Adrenal gland (tissue), 12 donors: ENCODE measurements around the gene PTPRE. TPM values are rescaled to one million over a fixed set of nuclear protein-coding genes. Genes with fewer than 3 reads are reported as not detected.

ENCODE experiments used
- DNase-seq, 7 donors: peaks; one replicate each; pipeline ENCODE4 v3.0.0-alpha.2; 2019 to 2020
- H3K27ac ChIP-seq, 5 donors: fragments of 200-600 bp; sonication (generic) in 4 of 5; 1 replicate in 3 of 5; 2 replicates in 2 of 5; pipeline versions ENCODE4 v1.5.1 to v1.8.0; 2016 to 2020; ENCODE audit warnings: mild to moderate bottlenecking in 1 of 5
- H3K27me3 ChIP-seq: fragments of 200-600 bp; 2 replicates; pipeline ENCODE4 v1.8.0; 2021
- H3K36me3 ChIP-seq, 2 donors: fragments of 200-600 bp; replicated peaks in 1 of 2; 1 replicate in 1 of 2; 2 replicates in 1 of 2; pipeline versions ENCODE4 v1.5.1 to v1.8.0; 2018 to 2022
- H3K4me1 ChIP-seq, 2 donors: fragments of 200-600 bp; replicated peaks in 1 of 2; 1 replicate in 1 of 2; 2 replicates in 1 of 2; pipeline versions ENCODE4 v1.5.1 to v1.8.0; 2018 to 2021
- H3K4me3 ChIP-seq, 4 donors: fragments of 200-600 bp; sonication (generic) in 3 of 4; one replicate each; pipeline ENCODE4 v1.5.1; 2016 to 2018
- H3K9me3 ChIP-seq, 3 donors: fragments of 200-600 bp; sonication (generic) in 1 of 3; replicated peaks in 1 of 3; 1 replicate in 2 of 3; 2 replicates in 1 of 3; pipeline versions ENCODE4 v1.5.1 to v1.8.0; 2016 to 2021
- CTCF ChIP-seq, 6 experiments: fragments of 450-650 bp in 4 of 6; fragments of 200-600 bp in 2 of 6; sonication (generic) in 1 of 6; IDR thresholded peaks; 1 replicate in 5 of 6; 2 replicates in 1 of 6; pipeline versions ENCODE4 v1.5.1 to v1.8.0; 2016 to 2021; ENCODE audit warnings: antibody characterized with exemption in 6 of 6, mild to moderate bottlenecking in 2 of 6, moderate library complexity in 1 of 6
- POLR2A ChIP-seq, 2 donors: fragments of 450-650 bp; IDR thresholded peaks; one replicate each; pipeline ENCODE4 v1.6.1; 2017; ENCODE audit warnings: antibody characterized with exemption in 2 of 2, mild to moderate bottlenecking in 2 of 2, moderate library complexity in 1 of 2
- WGBS, 4 donors: extraction: QIAGEN DNeasy Blood & Tissue Kit in 2 of 4; methylation state at CpG; one replicate each; pipeline versions ENCODE4 v1.1.5 to v1.1.7; 2013 to 2017; 5-methylcytosine and 5-hydroxymethylcytosine counted together
- intact Hi-C, 2 donors: fragments of 100-400 bp; cut with DNase I; formaldehyde crosslinking; loops; one replicate each; pipeline versions ENCODE4 v1.14.1 to v1.15.0; 2022 to 2023
- polyA plus RNA-seq, 3 donors: library from polyadenylated mRNA; stranded (reverse); fragments of 200-250 nt in 2 of 3; fragments of 350-450 nt in 1 of 3; fragmentation: Illumina TruSeq in 1 of 3; extraction: RNeasy Lipid Tissue Mini Kit (QIAGEN cat#74804) in 1 of 3; gene quantifications; one replicate each; pipeline ENCODE4 v1.2.3, GENCODE V29; 2013 to 2014
- total RNA-seq, 9 donors: library from RNA; depleted of rRNA in 4 of 9; stranded (reverse); fragments of >200 nt in 4 of 9; fragments of 120-200 nt in 1 of 9; fragmentation: NEBNext Ultra II Directional in 1 of 9; extraction: Animal tissue kit (Norgen Biotek cat#: 25700) in 1 of 9; gene quantifications; one replicate each; pipeline versions ENCODE4 v1.1.0 to v1.2.4, GENCODE V29; 2013 to 2023
- donor health status: healthy with polysubstance abuse.
- donor health status: Bipolar disorder and iron deficiency.
- donor health status: DM: yes; HTN: yes; CAD: no.
- donor health status: DM: no; HTN: no; CAD: no.
- donor health status: DM: no; HTN: no; CAD: no.
- donor health status: DM: yes; HTN: yes; CAD: no.

The PTPRE gene
- total and polyA plus RNA-seq, 12 donors: 7.6 to 52.8 (median 41.0) TPM

DNA sequence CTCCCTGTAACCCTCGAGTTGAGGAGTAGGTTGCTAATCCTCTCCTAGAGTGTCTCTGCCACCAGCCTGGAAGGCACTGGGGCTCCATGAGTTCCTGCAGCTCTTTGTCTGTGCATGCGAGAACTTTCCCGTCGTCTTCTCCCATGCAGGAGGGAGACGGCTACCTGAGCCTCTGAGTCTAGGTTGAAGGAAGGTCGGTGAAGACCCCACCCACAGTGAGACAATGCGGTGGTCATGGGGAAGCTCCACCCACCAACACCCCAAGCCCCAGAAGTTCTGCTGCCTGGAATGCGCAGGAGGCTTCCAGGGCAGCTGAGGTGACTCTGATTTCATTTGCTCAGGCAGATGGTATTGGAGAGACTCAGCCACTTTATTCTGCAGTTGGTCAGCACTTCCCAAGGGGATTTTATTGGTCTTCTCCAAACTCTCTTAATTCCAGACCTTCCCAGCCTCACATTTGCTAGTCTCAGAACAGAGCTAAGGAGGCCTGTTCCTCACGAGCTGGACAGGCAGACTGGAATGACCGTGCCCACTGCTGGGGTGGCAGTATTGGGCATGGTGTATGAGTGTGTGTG is 36.5 kb downstream of the PTPRE start:
- peak overlapping the region in 3 of 5 donors; percentile 1 to 69 (median 67) for H3K27ac ChIP-seq
- H3K4me1 ChIP-seq: peaks cover 15 to 31% of the 10 kb centered on the region in 2 donors
- H3K27me3 ChIP-seq: no peaks in the 10 kb centered on the region
- H3K4me3 ChIP-seq: no peak overlapping the region
- H3K9me3 ChIP-seq: no peaks in the 10 kb centered on the region
- H3K36me3 ChIP-seq: no peaks in the 10 kb centered on the region
- no peak for TF ChIP-seq CTCF (IDR thresholded peaks at IDR 0.05)
- no peak for TF ChIP-seq POLR2A (IDR thresholded peaks at IDR 0.05)
- intact Hi-C loops: no loop called here
- 82 to 91% (median 88%) methylated on average over 10 of the region's 10 CpGs for WGBS, 4 donors
- DNase-seq: no peak

DNA sequence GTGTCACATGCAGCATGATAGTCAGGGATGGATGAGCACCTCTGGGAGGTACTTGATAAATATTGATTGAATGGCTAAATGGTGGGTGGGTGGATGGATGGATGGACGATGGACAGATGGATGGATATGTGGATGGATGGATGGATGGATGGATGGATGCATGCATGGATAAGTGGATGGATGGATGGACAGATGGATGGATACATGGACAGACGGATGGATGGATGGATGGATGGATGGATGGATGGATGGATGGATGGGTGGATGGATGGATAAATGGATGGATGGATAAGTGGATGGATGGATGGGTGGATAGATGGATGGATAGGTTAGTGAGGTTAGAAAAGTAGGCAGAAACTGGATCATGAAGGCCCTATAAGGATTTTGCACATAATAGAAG is 37.4 kb downstream of the PTPRE start:
- DNase-seq: no peak
- 71 to 95% (median 92%) methylated on average over 2 of the region's 2 CpGs for WGBS, 4 donors
- Histone ChIP-seq H3K9me3 (no peaks in the 10 kb centered on the region), H3K36me3 (no peaks in the 10 kb centered on the region), H3K27me3 (no peaks in the 10 kb centered on the region), H3K4me1 (peaks cover 15 to 31% of the 10 kb centered on the region in 2 donors), H3K4me3 (no peak overlapping the region), H3K27ac (no peak overlapping the region)
- intact Hi-C loops: no loop called here
- TF ChIP-seq POLR2A (IDR thresholded peaks at IDR 0.05) (no peak), CTCF (IDR thresholded peaks at IDR 0.05) (no peak)

GRCh38 chr10:127945341-127945758 is 38.4 kb downstream of the PTPRE start:
- peak in 4 of 7 donors; percentile 38 to 51 (median 47) for DNase-seq
- H3K9me3 ChIP-seq: no peaks in the 10 kb centered on the region
- H3K4me1 ChIP-seq: peaks cover 15 to 31% of the 10 kb centered on the region in 2 donors
- peak overlapping the region in 1 of 5 donors; percentile 62 for H3K27ac ChIP-seq
- H3K36me3 ChIP-seq: no peaks in the 10 kb centered on the region
- no peak overlapping the region for H3K4me3 ChIP-seq
- intact Hi-C loops: no loop called here
- 66 to 85% (median 70%) methylated on average over 2 of the region's 2 CpGs for WGBS, 4 donors
- H3K27me3 ChIP-seq: no peaks in the 10 kb centered on the region
- TF ChIP-seq CTCF (IDR thresholded peaks at IDR 0.05) (no peak), POLR2A (IDR thresholded peaks at IDR 0.05) (no peak)

DNA sequence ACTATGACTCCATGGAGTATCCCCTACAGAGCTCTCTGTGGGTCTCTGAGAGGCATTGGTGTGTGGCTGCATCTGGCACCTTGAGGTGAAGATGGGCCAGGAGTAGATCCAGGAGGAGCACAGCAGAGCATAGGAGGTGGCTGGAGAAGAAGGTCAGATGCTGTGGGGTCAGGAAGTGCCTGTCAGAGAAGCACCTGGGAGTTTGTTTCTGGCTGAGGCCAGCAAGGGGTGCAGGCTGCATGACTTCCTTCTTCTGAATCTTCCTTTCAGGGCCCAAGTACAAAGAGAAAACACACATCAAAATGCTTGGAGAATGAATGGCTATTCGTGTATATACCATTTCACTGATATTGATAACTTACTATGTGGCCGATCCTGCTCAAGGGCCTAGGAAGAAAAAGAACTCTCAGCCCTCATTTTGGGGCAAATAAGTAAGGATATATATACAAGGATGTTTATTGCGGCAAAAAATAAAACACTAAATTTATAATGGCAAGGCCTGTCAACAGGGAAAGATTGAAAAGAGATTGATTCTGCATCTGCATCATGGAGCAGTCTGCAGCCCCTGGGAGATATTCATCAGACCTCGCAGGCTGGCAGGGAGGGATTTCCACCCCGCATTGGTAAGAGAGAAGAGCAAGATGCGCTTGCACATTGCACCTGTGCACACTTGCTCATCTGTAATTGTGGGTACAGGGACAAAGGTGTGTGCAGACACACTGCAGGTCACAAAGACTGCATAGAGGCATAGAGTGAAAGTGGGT is 39.2 kb downstream of the PTPRE start:
- no peak overlapping the region for H3K4me3 ChIP-seq
- TF ChIP-seq POLR2A (IDR thresholded peaks at IDR 0.05) (no peak), CTCF (IDR thresholded peaks at IDR 0.05) (no peak)
- no peaks in the 10 kb centered on the region for H3K9me3 ChIP-seq
- H3K4me1 ChIP-seq: peaks cover 15 to 24% of the 10 kb centered on the region in 2 donors
- 88 to 92% (median 90%) methylated on average over 6 of the region's 6 CpGs for WGBS, 4 donors
- DNase-seq: peak in 1 of 7 donors; percentile 12
- intact Hi-C loops: no loop called here
- no peaks in the 10 kb centered on the region for H3K36me3 ChIP-seq
- H3K27me3 ChIP-seq: no peaks in the 10 kb centered on the region
- H3K27ac ChIP-seq: peak overlapping the region in 1 of 5 donors; percentile 62
